Liver (tissue), 9 donors: ENCODE measurements around the gene ADGRG3. TPM values are rescaled to one million over a fixed set of nuclear protein-coding genes. Genes with fewer than 3 reads are reported as not detected.

Experiments used
- DNase-seq: peaks from one replicate; pipeline ENCODE4 v3.0.0-alpha.2; 2017; ENCODE audit warnings: low spot score
- H3K27ac ChIP-seq, 2 donors: one replicate each; pipeline ENCODE4 v1.7.0; 2013; ENCODE audit warnings: inconsistent platforms in 2 of 2, low read length in 2 of 2, control low read depth in 1 of 2, low read depth in 1 of 2, mild to moderate bottlenecking in 1 of 2
- H3K27me3 ChIP-seq, 4 donors: one replicate each; pipeline versions ENCODE4 v1.6.1 to v1.7.0; 2013; ENCODE audit warnings: low read length in 3 of 4, inconsistent platforms in 1 of 4, mild to moderate bottlenecking in 1 of 4, moderate library complexity in 1 of 4; ENCODE audit not compliant: control insufficient read depth in 4 of 4, insufficient read depth in 4 of 4
- H3K36me3 ChIP-seq, 4 donors: one replicate each; pipeline versions ENCODE4 v1.6.1 to v1.7.0; 2013; ENCODE audit warnings: low read length in 3 of 4, mild to moderate bottlenecking in 3 of 4, low read depth in 1 of 4, moderate library complexity in 1 of 4; ENCODE audit not compliant: control insufficient read depth in 4 of 4, insufficient read depth in 3 of 4
- H3K4me1 ChIP-seq, 4 donors: one replicate each; pipeline versions ENCODE4 v1.6.1 to v1.7.0; 2013; ENCODE audit warnings: low read length in 3 of 4, mild to moderate bottlenecking in 3 of 4, moderate library complexity in 1 of 4; ENCODE audit not compliant: control insufficient read depth in 4 of 4, insufficient read depth in 4 of 4
- H3K4me3 ChIP-seq, 3 donors: one replicate each; pipeline versions ENCODE4 v1.6.1 to v1.7.0; 2013; ENCODE audit warnings: low read length in 3 of 3, control low read depth in 1 of 3, low read depth in 1 of 3, mild to moderate bottlenecking in 1 of 3
- H3K9ac ChIP-seq, 2 donors: one replicate each; pipeline ENCODE4 v1.7.0; 2013; ENCODE audit warnings: low read length in 2 of 2, mild to moderate bottlenecking in 2 of 2, moderate library complexity in 2 of 2, control low read depth in 1 of 2, low read depth in 1 of 2
- H3K9me3 ChIP-seq, 4 donors: one replicate each; pipeline versions ENCODE4 v1.6.1 to v1.7.0; 2013; ENCODE audit warnings: low read length in 3 of 4; ENCODE audit not compliant: control insufficient read depth in 4 of 4
- EGR1 ChIP-seq, 2 donors: IDR thresholded peaks; 2 replicates each; pipeline ENCODE4 v1.6.1; 2016 to 2018; ENCODE audit warnings: antibody characterized with exemption in 2 of 2, low read depth in 2 of 2
- FOXA1 ChIP-seq: IDR thresholded peaks from 2 replicates; pipeline ENCODE4 v1.6.1; 2016; ENCODE audit warnings: antibody characterized with exemption
- FOXA2 ChIP-seq: IDR thresholded peaks from 2 replicates; pipeline ENCODE4 v1.6.1; 2016; ENCODE audit warnings: antibody characterized with exemption
- GABPA ChIP-seq, 2 donors: IDR thresholded peaks in 1 of 2; conservative IDR thresholded peaks in 1 of 2; 2 replicates each; pipeline ENCODE4 v1.6.1; 2016; ENCODE audit warnings: antibody characterized with exemption in 2 of 2, mild to moderate bottlenecking in 1 of 2, moderate library complexity in 1 of 2
- HNF4A ChIP-seq, 2 donors: conservative IDR thresholded peaks; 2 replicates each; pipeline ENCODE4 v1.6.1; 2016; ENCODE audit warnings: antibody characterized with exemption in 2 of 2, mild to moderate bottlenecking in 2 of 2
- HNF4G ChIP-seq: IDR thresholded peaks from 2 replicates; pipeline ENCODE4 v1.6.1; 2016; ENCODE audit warnings: antibody characterized with exemption
- JUND ChIP-seq, 2 donors: IDR thresholded peaks; 2 replicates each; pipeline ENCODE4 v1.6.1; 2016; ENCODE audit warnings: antibody characterized with exemption in 2 of 2
- NR2F2 ChIP-seq: IDR thresholded peaks from 2 replicates; pipeline ENCODE4 v1.6.1; 2016; ENCODE audit warnings: antibody characterized with exemption
- RAD21 ChIP-seq, 2 donors: IDR thresholded peaks; 2 replicates each; pipeline ENCODE4 v1.6.1; 2016; ENCODE audit warnings: antibody characterized with exemption in 2 of 2, mild to moderate bottlenecking in 2 of 2
- RXRA ChIP-seq, 2 donors: IDR thresholded peaks; 2 replicates each; pipeline ENCODE4 v1.6.1; 2017 to 2018; ENCODE audit warnings: antibody characterized with exemption in 2 of 2, mild to moderate bottlenecking in 1 of 2
- SP1 ChIP-seq: IDR thresholded peaks from 2 replicates; pipeline ENCODE4 v1.6.1; 2018; ENCODE audit warnings: antibody characterized with exemption, mild to moderate bottlenecking
- YY1 ChIP-seq: IDR thresholded peaks from 2 replicates; pipeline ENCODE4 v1.6.1; 2016; ENCODE audit warnings: antibody characterized with exemption, mild to moderate bottlenecking
- WGBS: extraction: QIAGEN DNeasy Blood & Tissue Kit; methylation state at CpG from one replicate; pipeline ENCODE4 v1.1.7; 2013; 5-methylcytosine and 5-hydroxymethylcytosine counted together
- polyA plus RNA-seq, 2 donors: library from polyadenylated mRNA; stranded (reverse) in 1 of 2; unstranded in 1 of 2; fragments of 200-250 nt in 1 of 2; fragments of >200 nt in 1 of 2; fragmentation: Nextera tagmentation in 1 of 2; extraction: Ambion mirVana in 1 of 2; gene quantifications; one replicate each; pipeline versions ENCODE4 v1.2.1 to v1.2.3, GENCODE V29; 2013 to 2015
- total RNA-seq, 2 donors: library from RNA; depleted of rRNA; stranded (reverse); fragments of >200 nt; gene quantifications; one replicate each; pipeline ENCODE4 v1.2.3, GENCODE V29; 2014
- TF ChIP-seq, protein P1 (sequence below): IDR thresholded peaks from 2 replicates; pipeline ENCODE4 v1.6.1; 2016; ENCODE audit warnings: antibody characterized with exemption
- TF ChIP-seq, protein P2 (sequence below): IDR thresholded peaks from 2 replicates; pipeline ENCODE4 v1.6.1; 2016; ENCODE audit warnings: antibody characterized with exemption
- TF ChIP-seq, protein P3 (sequence below): fragments of 150-350 bp; IDR thresholded peaks from 2 replicates; pipeline ENCODE4 v1.5.1; 2017; ENCODE audit warnings: improper control_type of control experiment, low read depth, low read length; ENCODE audit not compliant: missing input control
- TF ChIP-seq, protein P4 (sequence below): IDR thresholded peaks from 2 replicates; pipeline ENCODE4 v1.6.1; 2016; ENCODE audit warnings: antibody characterized with exemption
- TF ChIP-seq, protein P5 (sequence below): IDR thresholded peaks from 2 replicates; pipeline ENCODE4 v1.6.1; 2016; ENCODE audit warnings: antibody characterized with exemption, mild to moderate bottlenecking
- donor health status: healthy.
- donor health status: healthy.
- donor health status: healthy.
- donor health status: healthy.
- donor health status: healthy.

Gene ADGRG3
- total and polyA plus RNA-seq, 4 donors = 0.52 to 3.2 (median 1.0) TPM

DNA sequence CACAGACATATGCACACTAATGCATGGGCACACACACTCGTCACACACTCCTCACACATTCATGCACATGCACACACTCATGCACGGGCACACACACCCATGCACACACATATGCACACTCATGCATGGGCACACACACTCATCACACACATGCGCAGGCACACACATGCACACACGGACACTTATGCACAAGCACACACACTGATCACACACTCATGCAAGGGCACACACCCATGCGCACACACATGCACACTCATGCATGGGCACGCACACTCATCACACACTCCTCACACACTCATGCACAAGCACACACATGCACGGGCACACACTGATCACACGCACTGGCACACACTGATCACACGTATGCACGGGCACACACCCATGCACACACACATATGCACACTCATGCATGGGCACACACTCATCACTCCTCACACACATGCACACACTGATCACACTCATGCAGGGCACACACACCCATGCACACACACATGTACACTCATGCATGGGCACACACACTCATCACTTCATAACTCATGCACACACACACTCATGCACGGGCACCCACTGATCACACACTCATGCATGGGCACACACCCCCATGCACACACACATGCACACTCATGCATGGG is 23.6 kb upstream of the ADGRG3 start:
- no peak for DNase-seq
- no peak overlapping the region for H3K9ac ChIP-seq
- 97% methylated on average over 11 of the region's 11 CpGs for WGBS
- H3K4me3 ChIP-seq = no peak overlapping the region
- H3K4me1 ChIP-seq = no peaks in the 10 kb centered on the region
- TF ChIP-seq JUND (IDR thresholded peaks at IDR 0.05) = no peak
- TF ChIP-seq, protein P1, sequence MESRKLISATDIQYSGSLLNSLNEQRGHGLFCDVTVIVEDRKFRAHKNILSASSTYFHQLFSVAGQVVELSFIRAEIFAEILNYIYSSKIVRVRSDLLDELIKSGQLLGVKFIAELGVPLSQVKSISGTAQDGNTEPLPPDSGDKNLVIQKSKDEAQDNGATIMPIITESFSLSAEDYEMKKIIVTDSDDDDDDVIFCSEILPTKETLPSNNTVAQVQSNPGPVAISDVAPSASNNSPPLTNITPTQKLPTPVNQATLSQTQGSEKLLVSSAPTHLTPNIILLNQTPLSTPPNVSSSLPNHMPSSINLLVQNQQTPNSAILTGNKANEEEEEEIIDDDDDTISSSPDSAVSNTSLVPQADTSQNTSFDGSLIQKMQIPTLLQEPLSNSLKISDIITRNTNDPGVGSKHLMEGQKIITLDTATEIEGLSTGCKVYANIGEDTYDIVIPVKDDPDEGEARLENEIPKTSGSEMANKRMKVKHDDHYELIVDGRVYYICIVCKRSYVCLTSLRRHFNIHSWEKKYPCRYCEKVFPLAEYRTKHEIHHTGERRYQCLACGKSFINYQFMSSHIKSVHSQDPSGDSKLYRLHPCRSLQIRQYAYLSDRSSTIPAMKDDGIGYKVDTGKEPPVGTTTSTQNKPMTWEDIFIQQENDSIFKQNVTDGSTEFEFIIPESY = no peak
- TF ChIP-seq, protein P2, sequence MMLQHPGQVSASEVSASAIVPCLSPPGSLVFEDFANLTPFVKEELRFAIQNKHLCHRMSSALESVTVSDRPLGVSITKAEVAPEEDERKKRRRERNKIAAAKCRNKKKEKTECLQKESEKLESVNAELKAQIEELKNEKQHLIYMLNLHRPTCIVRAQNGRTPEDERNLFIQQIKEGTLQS = no peak
- TF ChIP-seq, protein P3, sequence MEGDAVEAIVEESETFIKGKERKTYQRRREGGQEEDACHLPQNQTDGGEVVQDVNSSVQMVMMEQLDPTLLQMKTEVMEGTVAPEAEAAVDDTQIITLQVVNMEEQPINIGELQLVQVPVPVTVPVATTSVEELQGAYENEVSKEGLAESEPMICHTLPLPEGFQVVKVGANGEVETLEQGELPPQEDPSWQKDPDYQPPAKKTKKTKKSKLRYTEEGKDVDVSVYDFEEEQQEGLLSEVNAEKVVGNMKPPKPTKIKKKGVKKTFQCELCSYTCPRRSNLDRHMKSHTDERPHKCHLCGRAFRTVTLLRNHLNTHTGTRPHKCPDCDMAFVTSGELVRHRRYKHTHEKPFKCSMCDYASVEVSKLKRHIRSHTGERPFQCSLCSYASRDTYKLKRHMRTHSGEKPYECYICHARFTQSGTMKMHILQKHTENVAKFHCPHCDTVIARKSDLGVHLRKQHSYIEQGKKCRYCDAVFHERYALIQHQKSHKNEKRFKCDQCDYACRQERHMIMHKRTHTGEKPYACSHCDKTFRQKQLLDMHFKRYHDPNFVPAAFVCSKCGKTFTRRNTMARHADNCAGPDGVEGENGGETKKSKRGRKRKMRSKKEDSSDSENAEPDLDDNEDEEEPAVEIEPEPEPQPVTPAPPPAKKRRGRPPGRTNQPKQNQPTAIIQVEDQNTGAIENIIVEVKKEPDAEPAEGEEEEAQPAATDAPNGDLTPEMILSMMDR = no peak
- no peak for TF ChIP-seq RXRA (IDR thresholded peaks at IDR 0.05)
- TF ChIP-seq EGR1 (IDR thresholded peaks at IDR 0.05; ENCODE audit: low read depth in 2 of 2) = no peak
- TF ChIP-seq HNF4A (conservative IDR thresholded peaks at IDR 0.05) = no peak
- TF ChIP-seq HNF4G = no peak
- TF ChIP-seq FOXA1 = no peak
- TF ChIP-seq FOXA2 = no peak
- TF ChIP-seq, protein P4, sequence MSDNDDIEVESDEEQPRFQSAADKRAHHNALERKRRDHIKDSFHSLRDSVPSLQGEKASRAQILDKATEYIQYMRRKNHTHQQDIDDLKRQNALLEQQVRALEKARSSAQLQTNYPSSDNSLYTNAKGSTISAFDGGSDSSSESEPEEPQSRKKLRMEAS = no peak
- no peaks in the 10 kb centered on the region for H3K9me3 ChIP-seq
- H3K36me3 ChIP-seq = no peaks in the 10 kb centered on the region
- H3K27me3 ChIP-seq = no peaks in the 10 kb centered on the region
- H3K27ac ChIP-seq = no peak overlapping the region

DNA sequence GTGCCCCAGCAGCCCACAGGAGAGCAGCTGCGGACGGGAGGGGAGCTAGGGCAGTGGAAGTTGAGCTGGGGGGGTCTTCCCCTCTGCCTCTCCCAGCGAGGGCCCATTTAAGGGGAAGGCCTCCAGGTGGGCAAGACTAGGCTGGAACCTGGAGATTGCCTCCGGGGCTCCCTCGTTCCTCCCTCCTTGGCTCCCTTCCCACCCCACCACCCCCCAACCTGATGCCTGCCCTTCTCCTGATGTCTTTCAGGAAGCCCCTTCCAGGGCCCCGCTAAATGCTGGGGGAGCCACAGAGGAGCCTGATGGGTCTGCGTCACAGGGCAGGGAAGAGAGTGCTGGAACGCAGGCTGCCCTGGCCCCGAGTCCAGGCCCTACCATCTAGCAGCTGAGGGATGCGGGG is 22.9 kb upstream of the ADGRG3 start:
- no peaks in the 10 kb centered on the region for H3K9me3 ChIP-seq
- no peaks in the 10 kb centered on the region for H3K27me3 ChIP-seq
- H3K9ac ChIP-seq = no peak overlapping the region
- no peak for DNase-seq
- H3K4me1 ChIP-seq = no peaks in the 10 kb centered on the region
- H3K4me3 ChIP-seq = no peak overlapping the region
- 78% methylated on average over 10 of the region's 10 CpGs for WGBS
- no peak overlapping the region for H3K27ac ChIP-seq
- H3K36me3 ChIP-seq = no peaks in the 10 kb centered on the region
- TF ChIP-seq GABPA (IDR thresholded peaks at IDR 0.05 in 1 of 2, conservative IDR thresholded peaks at IDR 0.05 in 1 of 2) (no peak), RAD21 (IDR thresholded peaks at IDR 0.05) (no peak), FOXA2 (no peak), NR2F2 (no peak), JUND (IDR thresholded peaks at IDR 0.05) (no peak), FOXA1 (no peak), HNF4A (conservative IDR thresholded peaks at IDR 0.05) (no peak), EGR1 (IDR thresholded peaks at IDR 0.05; ENCODE audit: low read depth in 2 of 2) (no peak), RXRA (IDR thresholded peaks at IDR 0.05) (no peak), HNF4G (no peak), YY1 (no peak), SP1 (no peak)
- TF ChIP-seq, protein P4 = no peak
- TF ChIP-seq, protein P5, sequence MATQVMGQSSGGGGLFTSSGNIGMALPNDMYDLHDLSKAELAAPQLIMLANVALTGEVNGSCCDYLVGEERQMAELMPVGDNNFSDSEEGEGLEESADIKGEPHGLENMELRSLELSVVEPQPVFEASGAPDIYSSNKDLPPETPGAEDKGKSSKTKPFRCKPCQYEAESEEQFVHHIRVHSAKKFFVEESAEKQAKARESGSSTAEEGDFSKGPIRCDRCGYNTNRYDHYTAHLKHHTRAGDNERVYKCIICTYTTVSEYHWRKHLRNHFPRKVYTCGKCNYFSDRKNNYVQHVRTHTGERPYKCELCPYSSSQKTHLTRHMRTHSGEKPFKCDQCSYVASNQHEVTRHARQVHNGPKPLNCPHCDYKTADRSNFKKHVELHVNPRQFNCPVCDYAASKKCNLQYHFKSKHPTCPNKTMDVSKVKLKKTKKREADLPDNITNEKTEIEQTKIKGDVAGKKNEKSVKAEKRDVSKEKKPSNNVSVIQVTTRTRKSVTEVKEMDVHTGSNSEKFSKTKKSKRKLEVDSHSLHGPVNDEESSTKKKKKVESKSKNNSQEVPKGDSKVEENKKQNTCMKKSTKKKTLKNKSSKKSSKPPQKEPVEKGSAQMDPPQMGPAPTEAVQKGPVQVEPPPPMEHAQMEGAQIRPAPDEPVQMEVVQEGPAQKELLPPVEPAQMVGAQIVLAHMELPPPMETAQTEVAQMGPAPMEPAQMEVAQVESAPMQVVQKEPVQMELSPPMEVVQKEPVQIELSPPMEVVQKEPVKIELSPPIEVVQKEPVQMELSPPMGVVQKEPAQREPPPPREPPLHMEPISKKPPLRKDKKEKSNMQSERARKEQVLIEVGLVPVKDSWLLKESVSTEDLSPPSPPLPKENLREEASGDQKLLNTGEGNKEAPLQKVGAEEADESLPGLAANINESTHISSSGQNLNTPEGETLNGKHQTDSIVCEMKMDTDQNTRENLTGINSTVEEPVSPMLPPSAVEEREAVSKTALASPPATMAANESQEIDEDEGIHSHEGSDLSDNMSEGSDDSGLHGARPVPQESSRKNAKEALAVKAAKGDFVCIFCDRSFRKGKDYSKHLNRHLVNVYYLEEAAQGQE = no peak
- TF ChIP-seq, protein P1 = no peak
- TF ChIP-seq, protein P3 = no peak
- TF ChIP-seq, protein P2 = no peak
